ENCODE results near the gene WNT3A. TPM values are rescaled to one million over a fixed set of nuclear protein-coding genes. Genes with fewer than 3 reads are reported as not detected.
A peak's percentile ranks its signal among the peaks of the same experiment; 100 is the strongest.

WNT3A gene
- total and polyA plus RNA-seq, 4 donors: 0.09 to 3.1 (median 1.9) TPM

DNA sequence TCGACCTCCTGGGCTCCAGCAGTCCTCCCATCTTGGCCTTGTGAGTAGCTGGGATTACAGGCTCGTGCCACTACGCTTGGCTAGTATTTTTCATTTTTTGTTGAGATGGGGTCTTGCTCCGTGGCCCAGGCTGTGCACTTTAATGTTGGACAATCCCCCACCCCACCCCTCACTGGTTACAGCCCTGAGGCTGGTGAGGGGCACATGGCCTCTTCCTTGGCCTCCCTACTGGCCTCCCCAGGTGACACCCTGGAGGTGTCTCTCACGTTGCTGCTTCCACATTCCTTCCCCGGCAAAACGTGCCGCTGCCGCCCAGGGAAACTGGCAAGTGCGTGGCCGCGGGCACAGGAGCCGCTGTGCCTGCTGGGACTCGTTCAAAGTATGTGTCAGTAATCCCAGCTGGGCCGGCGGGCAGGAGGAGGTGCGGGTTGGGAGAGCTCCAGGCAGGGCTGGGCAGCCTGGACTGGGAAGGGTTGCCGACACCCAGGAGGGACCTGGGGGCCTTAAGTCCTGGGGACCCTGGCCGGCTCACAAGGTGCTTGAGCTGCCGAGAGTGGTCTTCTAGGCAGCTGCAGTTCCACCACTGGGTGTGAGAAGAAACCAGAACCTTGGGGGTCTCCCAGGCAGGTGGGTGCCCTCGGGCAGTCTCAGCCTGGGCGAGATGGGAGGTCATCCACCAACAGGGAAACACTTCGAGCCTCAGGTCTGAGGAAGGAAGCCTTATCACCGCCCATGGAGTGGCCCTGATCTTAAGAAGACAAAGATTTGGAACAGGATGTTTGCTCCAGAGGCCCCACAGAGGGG lies 6.5 kb downstream of the WNT3A start:
- Histone ChIP-seq H3K9me3 (ENCODE audit: control insufficient read depth in 4 of 4, insufficient read depth in 3 of 4, low read length in 3 of 4) (peaks cover 0 to 2% (median 0%) of the 10 kb centered on the region in 4 donors), H3K4me3 (no peak overlapping the region), H3K27me3 (ENCODE audit: control insufficient read depth in 3 of 3, insufficient read depth in 3 of 3, low read length in 2 of 3) (peaks cover 7 to 33% (median 15%) of the 10 kb centered on the region in 3 donors), H3K9ac (ENCODE audit: insufficient read depth in 1 of 2, low read length in 2 of 2) (no peak overlapping the region), H3K27ac (ENCODE audit: low read depth in 1 of 2, low read length in 1 of 2) (no peak overlapping the region), H3K36me3 (ENCODE audit: control insufficient read depth in 4 of 4, insufficient read depth in 4 of 4, low read length in 4 of 4) (no peaks in the 10 kb centered on the region), H3K4me1 (ENCODE audit: control insufficient read depth in 5 of 5, insufficient read depth in 5 of 5, low read length in 5 of 5) (peaks cover 0 to 7% (median 0%) of the 10 kb centered on the region in 5 donors)
- 72 to 85% methylated on average over 24 of the region's 24 CpGs for WGBS, 2 donors
- ATAC-seq (ENCODE audit: insufficient read depth, low FRiP score): no peak
- no peak for TF ChIP-seq CTCF (IDR thresholded peaks at IDR 0.05; ENCODE audit: control extremely low read depth, extremely low read depth)
- DNase-seq: no peak

- Histone ChIP-seq H3K4me1 (ENCODE audit: control insufficient read depth in 5 of 5, insufficient read depth in 5 of 5, low read length in 5 of 5) (peaks cover 0 to 7% (median 0%) of the 10 kb centered on the region in 5 donors), H3K9ac (ENCODE audit: insufficient read depth in 1 of 2, low read length in 2 of 2) (no peak overlapping the region), H3K27ac (ENCODE audit: low read depth in 1 of 2, low read length in 1 of 2) (peak overlapping the region in 1 of 2 donors; percentile 12), H3K9me3 (ENCODE audit: control insufficient read depth in 4 of 4, insufficient read depth in 3 of 4, low read length in 3 of 4) (no peaks in the 10 kb centered on the region), H3K27me3 (ENCODE audit: control insufficient read depth in 3 of 3, insufficient read depth in 3 of 3, low read length in 2 of 3) (peaks cover 5 to 27% (median 8%) of the 10 kb centered on the region in 3 donors), H3K36me3 (ENCODE audit: control insufficient read depth in 4 of 4, insufficient read depth in 4 of 4, low read length in 4 of 4) (no peaks in the 10 kb centered on the region), H3K4me3 (no peak overlapping the region)
- DNase-seq: peak; percentile 77 to 86 (median 78)
- no peak for ATAC-seq (ENCODE audit: insufficient read depth, low FRiP score)
- whole genome bisulfite sequencing, 2 donors: 69 to 73% methylated on average over 21 of the region's 21 CpGs
- TF ChIP-seq CTCF (IDR thresholded peaks at IDR 0.05; ENCODE audit: control extremely low read depth, extremely low read depth): no peak
These were observed 7.4 kb downstream of the WNT3A start for GRCh38 chr1:228013935-228014930.

- Histone ChIP-seq H3K27ac (ENCODE audit: low read depth in 1 of 2, low read length in 1 of 2) (no peak overlapping the region), H3K4me1 (ENCODE audit: control insufficient read depth in 5 of 5, insufficient read depth in 5 of 5, low read length in 5 of 5) (peaks cover 0 to 7% (median 0%) of the 10 kb centered on the region in 5 donors), H3K4me3 (no peak overlapping the region), H3K9me3 (ENCODE audit: control insufficient read depth in 4 of 4, insufficient read depth in 3 of 4, low read length in 3 of 4) (no peaks in the 10 kb centered on the region), H3K9ac (ENCODE audit: insufficient read depth in 1 of 2, low read length in 2 of 2) (no peak overlapping the region), H3K36me3 (ENCODE audit: control insufficient read depth in 4 of 4, insufficient read depth in 4 of 4, low read length in 4 of 4) (no peaks in the 10 kb centered on the region), H3K27me3 (ENCODE audit: control insufficient read depth in 3 of 3, insufficient read depth in 3 of 3, low read length in 2 of 3) (peaks cover 0 to 14% (median under 1%) of the 10 kb centered on the region in 3 donors)
- no peak for DNase-seq
- TF ChIP-seq CTCF (IDR thresholded peaks at IDR 0.05; ENCODE audit: control extremely low read depth, extremely low read depth): no peak
- 81 to 87% methylated on average over 20 to 21 of the region's 21 CpGs for WGBS, 2 donors
- no peak for ATAC-seq (ENCODE audit: insufficient read depth, low FRiP score)
These were observed 8.7 kb downstream of the WNT3A start for GRCh38 chr1:228015276-228016180.

Data from lung (tissue), 12 donors.